Immature natural killer cell (primary cell): ENCODE measurements around the gene SRRM4. TPM values are rescaled to one million over a fixed set of nuclear protein-coding genes. Genes with fewer than 3 reads are reported as not detected.
"Not testable (repeated sequence)": the region's sequence is repeated elsewhere in the genome, so short reads cannot be mapped to it uniquely, and the experiment has no call there.

Source experiments
- DNase-seq, 3 donors: peaks; one replicate each; pipeline ENCODE4 v3.0.0; 2022; ENCODE audit warnings: mixed read lengths in 1 of 3
- H3K27ac Mint-ChIP-seq, 6 donors: one replicate each; pipeline ENCODE4 v1.8.0; 2020; ENCODE audit warnings: mixed read lengths in 6 of 6, mild to moderate bottlenecking in 5 of 6, inconsistent platforms in 4 of 6, moderate library complexity in 3 of 6
- H3K27me3 Mint-ChIP-seq, 3 donors: one replicate each; pipeline ENCODE4 v1.8.0; 2020 to 2021; ENCODE audit warnings: low read depth in 3 of 3, mild to moderate bottlenecking in 3 of 3, mixed read lengths in 3 of 3, moderate library complexity in 3 of 3, inconsistent platforms in 1 of 3
- H3K36me3 Mint-ChIP-seq, 3 donors: one replicate each; pipeline ENCODE4 v1.8.0; 2020; ENCODE audit warnings: mixed read lengths in 3 of 3, inconsistent platforms in 2 of 3, mild to moderate bottlenecking in 2 of 3
- H3K4me1 Mint-ChIP-seq, 2 donors: one replicate each; pipeline ENCODE4 v1.8.0; 2020; ENCODE audit warnings: inconsistent platforms in 2 of 2, mild to moderate bottlenecking in 2 of 2, mixed read lengths in 2 of 2, moderate library complexity in 1 of 2
- H3K4me3 Mint-ChIP-seq, 5 donors: one replicate each; pipeline ENCODE4 v1.8.0; 2020; ENCODE audit warnings: mild to moderate bottlenecking in 5 of 5, mixed read lengths in 5 of 5, inconsistent platforms in 3 of 5, moderate library complexity in 3 of 5
- H3K9me3 Mint-ChIP-seq, 6 donors: one replicate each; pipeline ENCODE4 v1.8.0; 2020; ENCODE audit warnings: mild to moderate bottlenecking in 6 of 6, mixed read lengths in 6 of 6, inconsistent platforms in 4 of 6, moderate library complexity in 3 of 6
- polyA plus RNA-seq, 3 donors: library from polyadenylated mRNA; unstranded; fragments of 300-500 nt; fragmentation: Illumina TruSeq; gene quantifications; one replicate each; pipeline ENCODE4 v1.2.3, GENCODE V29; 2021

SRRM4 gene
- polyA plus RNA-seq, 3 donors from 2014 or later, result not detected

- no peak for DNase-seq
- Mint-ChIP-seq H3K36me3 (no peaks in the 10 kb centered on the region), H3K4me1 (no peaks in the 10 kb centered on the region), H3K9me3 (peaks cover 0 to 8% (median 0%) of the 10 kb centered on the region in 6 donors), H3K27me3 (peaks cover 4 to 12% (median 5%) of the 10 kb centered on the region in 3 donors), H3K27ac (no peak overlapping the region), H3K4me3 (no peak overlapping the region)
Measured at GRCh38 chr12:119019166-119019565, 37.8 kb downstream of the SRRM4 start.

- Mint-ChIP-seq H3K4me1 (no peaks in the 10 kb centered on the region), H3K4me3 (no peak overlapping the region), H3K27me3 (peaks cover 4 to 10% (median 5%) of the 10 kb centered on the region in 3 donors), H3K9me3 (peaks cover 0 to 8% (median 0%) of the 10 kb centered on the region in 6 donors), H3K36me3 (no peaks in the 10 kb centered on the region), H3K27ac (no peak overlapping the region)
- DNase-seq, result no peak
Measured at GRCh38 chr12:119020406-119021360, 39.3 kb downstream of the SRRM4 start.

GRCh38 chr12:119024356-119024755 lies 43.0 kb downstream of the SRRM4 start:
- H3K27ac Mint-ChIP-seq, result no peak overlapping the region
- H3K4me3 Mint-ChIP-seq, result no peak overlapping the region
- H3K27me3 Mint-ChIP-seq, result peaks cover 1 to 7% (median 2%) of the 10 kb centered on the region in 3 donors
- peaks cover 0 to 8% (median 0%) of the 10 kb centered on the region in 6 donors for H3K9me3 Mint-ChIP-seq
- DNase-seq, result no peak
- H3K4me1 Mint-ChIP-seq, result no peaks in the 10 kb centered on the region
- H3K36me3 Mint-ChIP-seq, result no peaks in the 10 kb centered on the region

- H3K4me1 Mint-ChIP-seq, result no peaks in the 10 kb centered on the region
- H3K4me3 Mint-ChIP-seq, result no peak overlapping the region
- no peak for DNase-seq
- peaks cover 0 to 2% (median 0%) of the 10 kb centered on the region in 6 donors for H3K9me3 Mint-ChIP-seq
- H3K27ac Mint-ChIP-seq, result no peak overlapping the region
- H3K36me3 Mint-ChIP-seq, result no peaks in the 10 kb centered on the region
- H3K27me3 Mint-ChIP-seq, result peaks cover 0 to 5% (median 2%) of the 10 kb centered on the region in 3 donors
Measured at GRCh38 chr12:119025786-119026185, 44.4 kb downstream of the SRRM4 start.

GRCh38 chr12:119033332-119033731 lies 52.0 kb downstream of the SRRM4 start:
- not testable (repeated sequence) for H3K36me3 Mint-ChIP-seq, DNase-seq, H3K4me1 Mint-ChIP-seq, H3K4me3 Mint-ChIP-seq, H3K27ac Mint-ChIP-seq, H3K9me3 Mint-ChIP-seq, H3K27me3 Mint-ChIP-seq

- Mint-ChIP-seq H3K4me3 (no peak overlapping the region), H3K27me3 (peaks cover 0 to 6% (median 1%) of the 10 kb centered on the region in 3 donors), H3K4me1 (no peaks in the 10 kb centered on the region), H3K27ac (no peak overlapping the region), H3K36me3 (no peaks in the 10 kb centered on the region), H3K9me3 (peaks cover 0 to 2% (median 0%) of the 10 kb centered on the region in 6 donors)
- no peak for DNase-seq
Measured at GRCh38 chr12:119036878-119037825, 55.8 kb downstream of the SRRM4 start.

- H3K36me3 Mint-ChIP-seq, result no peaks in the 10 kb centered on the region
- peaks cover 1 to 2% (median 2%) of the 10 kb centered on the region in 3 donors for H3K27me3 Mint-ChIP-seq
- peaks cover 0 to 2% (median 0%) of the 10 kb centered on the region in 6 donors for H3K9me3 Mint-ChIP-seq
- no peak overlapping the region for H3K4me3 Mint-ChIP-seq
- H3K27ac Mint-ChIP-seq, result no peak overlapping the region
- no peak for DNase-seq
- no peaks in the 10 kb centered on the region for H3K4me1 Mint-ChIP-seq
Measured at GRCh38 chr12:119044094-119044493, 62.8 kb downstream of the SRRM4 start.

- no peaks in the 10 kb centered on the region for H3K36me3 Mint-ChIP-seq
- H3K27me3 Mint-ChIP-seq, result peaks cover 0 to 2% (median 0%) of the 10 kb centered on the region in 3 donors
- no peak overlapping the region for H3K27ac Mint-ChIP-seq
- H3K4me1 Mint-ChIP-seq, result no peaks in the 10 kb centered on the region
- H3K4me3 Mint-ChIP-seq, result no peak overlapping the region
- H3K9me3 Mint-ChIP-seq, result peaks cover 0 to 4% (median 0%) of the 10 kb centered on the region in 6 donors
- no peak for DNase-seq
Measured at GRCh38 chr12:119047641-119048040, 66.3 kb downstream of the SRRM4 start.

- no peaks in the 10 kb centered on the region for H3K4me1 Mint-ChIP-seq
- H3K36me3 Mint-ChIP-seq, result no peaks in the 10 kb centered on the region
- H3K4me3 Mint-ChIP-seq, result no peak overlapping the region
- DNase-seq, result no peak
- H3K27ac Mint-ChIP-seq, result no peak overlapping the region
- no peaks in the 10 kb centered on the region for H3K27me3 Mint-ChIP-seq
- peaks cover 0 to 4% (median 0%) of the 10 kb centered on the region in 6 donors for H3K9me3 Mint-ChIP-seq
Measured at GRCh38 chr12:119050663-119051062, 69.3 kb downstream of the SRRM4 start.

GRCh38 chr12:119051474-119051873 lies 70.1 kb downstream of the SRRM4 start:
- Mint-ChIP-seq H3K27me3 (no peaks in the 10 kb centered on the region), H3K9me3 (peaks cover 0 to 4% (median 0%) of the 10 kb centered on the region in 6 donors), H3K4me1 (no peaks in the 10 kb centered on the region), H3K4me3 (no peak overlapping the region), H3K36me3 (no peaks in the 10 kb centered on the region), H3K27ac (no peak overlapping the region)
- DNase-seq, result no peak

- Mint-ChIP-seq H3K4me1 (no peaks in the 10 kb centered on the region), H3K9me3 (peaks cover 0 to 4% (median 0%) of the 10 kb centered on the region in 6 donors), H3K27me3 (no peaks in the 10 kb centered on the region), H3K4me3 (no peak overlapping the region), H3K36me3 (no peaks in the 10 kb centered on the region), H3K27ac (no peak overlapping the region)
- DNase-seq, result no peak
Measured at GRCh38 chr12:119052001-119052400, 70.7 kb downstream of the SRRM4 start.

- Mint-ChIP-seq H3K9me3 (peaks cover 0 to 2% (median 0%) of the 10 kb centered on the region in 6 donors), H3K27ac (no peak overlapping the region), H3K4me3 (no peak overlapping the region), H3K4me1 (no peaks in the 10 kb centered on the region), H3K36me3 (no peaks in the 10 kb centered on the region), H3K27me3 (peaks cover 0 to 2% (median 2%) of the 10 kb centered on the region in 3 donors)
- DNase-seq, result no peak
Measured at GRCh38 chr12:119055977-119056376, 74.6 kb downstream of the SRRM4 start.

GRCh38 chr12:119060847-119061796 lies 79.8 kb downstream of the SRRM4 start:
- H3K4me3 Mint-ChIP-seq, result no peak overlapping the region
- no peaks in the 10 kb centered on the region for H3K4me1 Mint-ChIP-seq
- DNase-seq, result peak in 1 of 3 donors; percentile 7
- peaks cover 0 to 4% (median 0%) of the 10 kb centered on the region in 6 donors for H3K9me3 Mint-ChIP-seq
- H3K36me3 Mint-ChIP-seq, result no peaks in the 10 kb centered on the region
- peaks cover 2 to 3% (median 2%) of the 10 kb centered on the region in 3 donors for H3K27me3 Mint-ChIP-seq
- no peak overlapping the region for H3K27ac Mint-ChIP-seq
